Activated CD8-positive, alpha-beta memory T cell treated with anti-CD3 and anti-CD28 coated beads, Interleukin-2, amount 50 U/mL, for 24 hours (primary cell): Measurements from ENCODE around the gene PNMA1.

Source experiments
- DNase-seq: peaks from one replicate; pipeline ENCODE4 v3.0.0-alpha.2; 2020; ENCODE audit errors: extremely low read depth

Gene PNMA1

DNA sequence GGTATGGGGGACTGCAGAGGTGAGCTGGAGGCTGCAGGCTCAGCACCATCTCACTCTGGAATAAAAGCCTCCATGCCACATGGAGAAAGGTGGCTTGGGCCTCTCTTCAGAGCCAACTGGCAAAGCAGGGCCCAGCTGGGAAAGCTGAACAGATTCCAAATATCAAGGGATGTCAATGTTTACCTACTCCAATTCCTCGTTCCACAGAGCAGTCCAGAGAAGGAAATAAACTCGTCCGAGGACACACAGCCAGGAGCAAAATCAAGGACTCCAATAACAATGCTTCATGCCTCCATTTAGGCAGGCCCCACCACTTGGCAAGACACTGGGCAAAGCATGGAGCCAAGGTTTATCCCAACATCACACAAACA is 36.3 kb upstream of the PNMA1 start:
- DNase-seq, result no peak

DNA sequence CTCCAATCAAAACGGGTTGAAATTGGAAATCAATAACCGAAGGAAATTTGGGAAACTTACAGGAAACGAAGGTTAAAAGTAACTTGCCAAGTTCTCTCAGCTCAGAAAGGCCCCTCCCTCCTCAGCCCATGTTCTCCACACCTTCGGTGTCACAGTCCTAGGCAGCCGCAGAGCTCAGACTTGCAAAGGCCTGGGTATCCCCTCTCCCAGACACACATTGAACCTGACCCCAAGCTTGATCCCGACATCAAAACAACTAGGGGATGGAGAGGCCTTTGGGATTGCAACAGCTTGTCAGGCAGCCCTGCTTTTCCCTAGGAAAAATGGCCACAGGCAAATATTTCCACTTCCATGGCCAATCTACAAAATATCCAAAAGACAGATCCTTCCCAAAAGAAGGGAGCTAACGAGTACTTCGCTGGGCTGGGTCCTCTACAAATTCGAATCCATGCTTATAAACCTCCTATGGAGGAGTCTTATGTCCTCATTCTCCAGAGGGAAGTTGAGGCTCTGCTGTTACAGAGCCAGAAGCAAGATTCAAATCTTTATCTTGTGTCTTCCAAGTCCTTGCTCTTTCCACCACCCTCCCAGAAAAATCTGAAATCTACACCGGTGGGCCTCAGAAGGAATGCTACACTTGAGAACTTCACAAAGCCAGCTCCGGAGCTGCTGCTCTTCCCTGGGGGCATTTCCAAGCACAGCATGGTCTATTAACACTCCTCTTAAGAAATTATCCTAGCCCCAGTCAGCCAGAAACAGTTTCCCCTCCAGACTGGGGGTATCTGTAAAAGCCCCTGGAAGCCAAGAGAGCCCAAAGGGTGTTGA is 35.7 kb upstream of the PNMA1 start:
- DNase-seq, result no peak

DNA sequence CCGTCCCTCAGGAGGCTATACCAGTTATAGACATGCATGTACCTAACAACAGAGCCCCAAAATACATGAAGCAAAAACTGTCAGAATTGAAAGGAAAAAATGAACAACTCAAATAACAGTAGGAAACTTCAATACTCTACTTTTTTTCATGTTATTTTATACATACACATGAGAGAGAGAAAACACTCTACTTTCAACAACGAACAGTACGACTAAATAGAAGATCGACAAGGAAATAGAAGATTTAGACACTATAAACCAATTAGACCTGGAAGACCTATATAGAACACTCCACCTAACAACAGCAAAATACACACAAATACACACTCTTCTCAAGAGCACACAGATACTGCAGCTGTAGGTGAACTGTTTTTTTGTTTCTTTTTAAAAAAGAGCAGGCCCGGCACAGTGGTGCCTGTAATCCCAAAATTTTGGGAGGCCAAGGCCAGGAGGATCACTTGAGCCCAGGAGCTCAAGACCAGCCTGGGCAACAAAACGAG is 34.7 kb upstream of the PNMA1 start:
- DNase-seq, result no peak

DNA sequence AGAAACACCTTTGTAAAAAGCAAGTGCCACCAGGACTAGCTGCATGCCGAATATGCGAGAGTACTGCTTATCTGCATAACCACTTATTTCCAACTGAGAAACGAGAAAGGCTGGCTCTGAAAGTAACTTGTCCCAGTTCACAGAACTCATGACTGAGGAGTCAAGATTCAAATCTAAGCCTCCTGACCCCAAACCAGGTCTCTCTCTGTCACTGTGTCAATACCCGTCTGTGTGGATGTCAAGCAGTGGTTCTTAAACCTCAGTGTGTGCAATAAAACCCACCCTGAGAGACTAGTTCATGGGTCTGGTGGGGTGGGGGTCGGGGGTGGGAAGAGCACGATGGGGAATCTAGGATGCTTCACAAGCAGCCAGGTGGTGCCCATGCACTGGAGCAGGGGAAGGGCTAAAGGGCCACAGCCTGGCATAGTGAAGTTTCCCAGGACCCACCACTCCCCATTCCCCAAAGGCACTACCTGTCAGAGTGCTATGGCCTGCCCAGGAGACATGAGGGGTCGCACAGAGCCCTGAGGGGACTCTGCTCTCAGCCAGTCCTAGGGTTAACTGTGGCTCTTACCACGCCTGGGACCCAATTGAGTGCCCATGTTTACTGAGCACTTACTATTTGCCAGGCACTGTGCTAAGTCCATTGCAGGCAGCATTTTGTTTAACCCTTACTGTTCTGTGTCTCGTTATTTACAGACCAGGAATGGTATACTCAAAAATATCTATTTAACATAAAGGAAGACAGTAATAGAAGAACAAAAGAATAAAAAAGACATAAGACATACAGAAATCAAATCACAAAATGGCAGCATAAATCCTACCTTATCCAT is 33.4 kb upstream of the PNMA1 start:
- no peak for DNase-seq

DNA sequence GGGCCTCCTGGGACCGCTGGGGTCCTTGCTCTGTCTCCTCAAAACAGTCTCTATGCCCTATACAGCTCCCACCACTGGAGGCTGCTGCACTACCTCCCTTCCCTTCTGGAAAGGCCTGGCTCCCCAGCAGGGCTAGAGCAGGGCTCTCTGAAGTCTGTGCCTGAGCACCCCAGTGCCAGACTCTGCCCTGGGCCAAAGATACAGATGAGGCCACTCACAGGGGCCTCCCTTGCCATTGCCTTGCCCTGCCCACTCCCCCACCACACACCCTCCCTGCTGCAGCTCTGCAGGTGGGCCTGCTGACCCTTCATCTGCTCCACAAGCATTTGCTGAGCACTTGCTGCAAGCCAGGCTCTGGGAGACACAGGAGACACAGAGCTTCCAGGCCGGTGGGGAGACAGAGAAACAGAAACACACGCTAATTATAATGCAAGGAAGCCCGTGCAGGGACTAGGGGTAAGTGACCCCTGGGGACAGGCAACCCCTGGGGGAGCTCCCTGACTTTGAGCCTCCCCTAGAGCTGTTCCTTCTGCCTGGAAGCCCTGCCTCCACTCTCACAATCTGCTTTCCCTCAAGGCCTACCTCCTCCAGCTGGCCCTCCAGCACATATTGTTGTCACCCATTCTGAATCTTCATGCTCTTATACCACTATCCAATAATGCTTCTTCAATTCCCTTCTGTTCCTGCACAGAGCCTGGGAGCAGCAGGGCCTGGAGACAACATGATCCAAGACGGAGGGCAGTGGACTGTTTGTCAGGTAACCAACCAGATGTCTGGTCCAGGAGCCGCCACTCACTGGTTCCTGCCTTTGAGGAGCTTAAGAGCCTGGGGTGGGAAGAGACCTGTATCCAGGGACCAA is 32.6 kb upstream of the PNMA1 start:
- DNase-seq, result no peak

DNA sequence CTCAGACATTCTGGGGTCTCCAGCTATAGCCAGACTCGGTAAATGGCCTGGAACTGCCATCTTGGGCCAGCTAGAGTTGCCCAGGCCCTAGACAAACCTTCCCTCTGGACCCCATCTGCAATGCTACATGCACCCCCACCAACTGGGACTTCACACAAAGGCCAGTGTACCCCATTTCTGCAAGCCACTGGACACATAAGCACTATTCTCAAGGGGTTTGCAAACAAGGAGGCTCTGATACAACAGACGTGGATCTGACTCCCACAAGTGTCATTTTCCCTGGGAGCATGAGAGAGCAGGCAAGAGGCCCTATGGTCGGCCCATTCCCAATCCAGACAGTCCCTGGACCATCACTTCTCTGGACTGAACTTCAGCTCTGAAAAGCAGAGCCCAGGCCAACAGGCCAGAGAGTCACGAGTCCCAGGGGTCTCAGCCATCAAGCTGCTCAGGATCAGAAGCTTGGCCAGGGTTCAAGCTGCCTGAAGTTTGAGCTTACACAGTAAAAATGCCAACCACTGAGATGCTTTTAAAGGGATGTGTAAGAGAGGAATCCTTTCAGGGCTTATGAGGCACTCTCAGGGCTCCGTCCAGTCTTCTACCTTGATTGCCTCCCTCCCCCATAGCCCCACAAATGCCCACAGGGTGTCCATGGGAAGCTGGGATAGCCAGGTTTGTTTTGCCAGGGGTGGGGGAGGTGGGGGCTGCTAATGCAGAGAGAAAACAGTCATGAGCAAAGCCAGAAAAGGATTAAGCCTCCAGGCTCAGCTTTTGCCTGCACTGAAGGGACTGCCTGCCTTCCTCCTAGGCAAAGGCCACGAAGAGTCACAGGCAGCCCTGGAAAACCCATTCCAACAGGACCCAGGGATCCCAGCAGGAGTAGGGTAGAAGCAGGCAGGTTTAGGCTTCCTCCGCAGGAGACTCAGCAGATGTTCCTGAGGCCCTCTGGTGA is 31.7 kb upstream of the PNMA1 start:
- DNase-seq, result no peak

DNA sequence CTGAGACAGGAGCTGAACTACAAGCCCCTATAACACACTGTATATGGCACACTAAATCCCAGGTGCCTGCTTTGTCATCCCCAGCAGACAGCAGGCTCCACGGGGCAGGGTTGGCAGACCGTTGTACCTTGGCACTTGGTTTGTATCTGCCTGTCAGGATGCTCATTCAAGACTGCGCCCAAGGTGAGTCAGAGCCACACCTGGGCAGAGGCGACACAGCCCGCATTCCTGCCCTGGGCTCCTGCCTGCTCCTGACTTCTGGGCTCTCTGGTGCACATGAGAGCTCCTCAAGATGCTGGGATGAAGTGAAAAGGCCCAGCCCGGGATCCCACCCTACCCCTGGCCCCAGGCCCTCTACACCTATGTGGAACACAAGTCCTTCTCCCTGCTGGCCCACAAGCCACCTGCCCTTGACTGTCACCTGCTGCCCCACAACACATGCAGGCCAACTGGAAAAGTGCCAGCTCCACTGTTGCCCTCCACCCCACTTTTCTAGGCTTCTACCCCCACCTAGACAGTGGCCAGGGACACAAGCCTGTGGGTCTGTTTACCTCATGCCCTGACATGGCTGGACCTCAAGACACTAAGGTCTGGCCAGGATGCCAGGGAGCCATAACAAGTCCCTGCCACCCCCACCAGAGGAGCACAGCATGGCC is 30.8 kb upstream of the PNMA1 start:
- DNase-seq, result no peak

DNA sequence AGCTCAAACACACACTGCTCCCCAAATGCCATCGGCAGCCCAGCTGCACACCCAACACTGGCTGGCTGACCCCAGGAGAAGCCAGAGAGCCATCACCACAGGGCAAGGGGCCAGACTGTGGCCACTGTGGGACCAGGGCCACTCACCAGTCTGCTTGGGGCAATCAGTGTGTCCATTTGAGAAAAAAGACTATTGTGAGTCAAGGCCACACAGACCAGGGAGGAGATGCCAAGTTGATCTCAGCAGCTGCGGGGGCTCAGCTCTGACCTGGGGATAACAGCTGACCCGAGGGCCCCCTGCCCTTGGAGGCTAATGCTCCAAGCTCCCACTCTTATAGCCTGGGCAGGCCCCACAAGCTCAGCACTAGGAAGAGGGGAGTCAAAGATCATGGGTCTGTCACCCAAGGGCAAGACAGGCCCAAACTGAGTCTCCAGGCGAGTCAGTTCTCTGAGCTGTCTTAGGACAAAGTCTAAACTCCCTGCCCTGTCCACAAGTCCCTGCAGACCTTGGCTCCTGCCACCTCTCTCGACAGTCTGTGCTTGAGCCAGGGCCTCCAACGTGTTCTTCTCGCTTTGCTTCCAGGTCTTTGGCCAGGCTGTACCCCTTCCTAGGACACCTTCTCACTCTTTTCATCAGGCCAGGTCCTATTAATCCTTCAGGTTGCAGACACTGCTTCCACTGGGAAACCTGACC is 30.1 kb upstream of the PNMA1 start:
- DNase-seq, result no peak

DNA sequence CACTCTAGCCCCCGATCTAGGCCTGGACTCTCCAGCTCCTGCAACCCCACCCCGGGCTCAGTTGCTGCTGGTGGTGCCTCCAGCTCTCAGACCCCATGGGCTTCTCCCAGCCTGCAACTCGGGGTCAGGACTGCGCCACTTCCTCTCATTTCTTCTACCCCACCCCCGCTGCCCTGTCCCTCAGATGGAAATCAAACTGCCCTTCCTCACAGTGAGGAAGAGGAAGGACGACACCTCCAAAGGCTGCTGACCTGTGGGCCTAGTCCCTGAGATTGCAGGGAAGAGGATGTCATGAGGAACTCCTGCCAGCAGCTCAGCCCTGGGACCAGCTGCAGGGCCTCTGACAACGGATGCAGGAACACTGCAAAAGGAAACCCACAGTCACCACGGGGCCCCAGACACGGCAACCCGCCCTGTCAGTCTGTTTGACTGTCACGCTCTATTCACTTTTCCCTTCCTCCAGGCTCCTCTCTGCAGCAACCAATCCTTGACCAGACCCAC is 29.3 kb upstream of the PNMA1 start:
- DNase-seq, result no peak

DNA sequence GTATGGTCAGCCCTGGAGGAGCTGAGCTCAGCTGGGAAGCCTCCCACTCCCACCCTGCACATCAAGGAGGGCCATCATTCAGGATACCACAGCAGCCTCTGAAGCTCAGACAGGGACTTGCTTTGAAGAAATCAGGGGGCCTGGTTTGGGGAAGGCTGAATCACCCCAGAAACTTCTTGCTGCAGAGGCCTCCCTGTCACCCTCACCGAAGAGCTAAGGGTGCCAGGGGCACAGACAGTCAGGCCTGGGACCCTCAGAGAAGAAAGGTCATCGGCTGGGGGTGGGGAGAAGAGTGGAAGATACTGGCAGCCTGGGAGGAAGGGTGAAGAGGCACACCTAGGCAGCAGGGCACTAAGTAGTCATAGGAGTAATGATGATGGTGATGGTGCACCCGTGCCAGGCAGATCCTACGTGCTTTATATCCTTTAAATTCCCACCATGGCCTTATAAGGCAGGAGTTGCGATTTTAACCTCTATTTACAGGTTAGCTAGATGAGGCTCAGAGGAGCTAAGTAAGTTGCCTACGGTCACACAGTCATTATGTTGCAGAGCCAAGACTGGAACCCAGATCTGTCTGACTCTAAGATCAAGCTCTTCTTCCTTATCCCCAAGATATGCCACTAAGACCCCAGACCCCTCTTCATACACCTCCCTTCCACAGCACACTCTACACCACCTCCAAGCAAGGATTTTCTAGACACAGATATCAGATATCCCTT is 28.5 kb upstream of the PNMA1 start:
- no peak for DNase-seq

DNA sequence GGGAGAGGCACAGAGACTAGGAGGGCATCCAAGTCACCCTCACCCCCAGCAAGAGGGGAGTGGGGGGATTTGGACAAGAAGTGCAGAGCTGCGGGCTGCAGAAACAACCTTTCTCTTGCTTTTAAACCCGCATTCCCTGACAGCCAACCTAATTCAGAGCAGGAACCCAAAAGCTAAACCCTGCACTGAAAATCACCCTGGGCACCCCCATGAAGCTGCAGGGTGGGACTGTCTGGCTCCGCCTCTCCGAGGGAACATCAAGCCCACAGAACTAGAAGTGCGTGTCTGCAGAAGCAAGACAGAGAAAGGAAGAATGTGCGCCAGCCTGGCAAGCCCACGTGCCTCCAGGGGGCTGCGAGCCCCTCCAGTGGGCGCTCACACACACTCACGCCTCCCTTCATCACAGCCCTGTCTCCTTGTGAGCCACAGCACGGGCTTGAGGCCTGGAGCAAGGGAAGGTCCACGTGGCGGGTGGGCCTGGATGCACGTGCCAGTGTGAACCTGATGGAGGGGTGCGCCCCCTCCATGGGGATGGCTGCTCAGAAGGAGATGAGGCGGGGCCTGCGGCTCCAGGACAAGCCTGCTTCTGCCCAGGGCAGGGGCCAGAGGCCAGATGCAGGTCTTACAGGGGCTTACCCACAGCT is 27.8 kb upstream of the PNMA1 start:
- no peak for DNase-seq

DNA sequence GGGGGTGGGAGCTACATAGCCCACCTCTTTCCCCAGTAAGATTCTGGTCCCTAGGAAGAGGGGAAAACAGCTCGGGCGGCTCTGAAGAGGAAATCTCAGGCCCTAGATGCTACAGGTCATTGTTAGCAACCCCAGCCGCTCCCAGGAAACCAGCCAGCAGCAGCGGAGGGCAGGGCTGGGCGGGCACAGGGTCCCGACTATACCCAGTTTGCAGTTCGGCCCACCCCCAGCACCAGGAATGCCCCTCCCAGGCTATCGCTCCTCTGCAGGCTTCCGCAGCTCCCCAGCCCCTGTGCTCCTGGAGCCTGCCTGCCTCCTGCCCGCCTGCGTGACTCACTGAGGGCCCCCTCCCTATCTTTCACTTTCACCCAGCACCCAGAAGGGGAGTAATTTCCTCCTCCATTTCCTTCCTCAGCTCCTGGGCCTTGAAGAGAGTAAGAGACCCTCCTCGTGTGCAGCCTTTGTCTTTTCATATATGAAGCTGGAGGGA is 27.2 kb upstream of the PNMA1 start:
- no peak for DNase-seq

DNA sequence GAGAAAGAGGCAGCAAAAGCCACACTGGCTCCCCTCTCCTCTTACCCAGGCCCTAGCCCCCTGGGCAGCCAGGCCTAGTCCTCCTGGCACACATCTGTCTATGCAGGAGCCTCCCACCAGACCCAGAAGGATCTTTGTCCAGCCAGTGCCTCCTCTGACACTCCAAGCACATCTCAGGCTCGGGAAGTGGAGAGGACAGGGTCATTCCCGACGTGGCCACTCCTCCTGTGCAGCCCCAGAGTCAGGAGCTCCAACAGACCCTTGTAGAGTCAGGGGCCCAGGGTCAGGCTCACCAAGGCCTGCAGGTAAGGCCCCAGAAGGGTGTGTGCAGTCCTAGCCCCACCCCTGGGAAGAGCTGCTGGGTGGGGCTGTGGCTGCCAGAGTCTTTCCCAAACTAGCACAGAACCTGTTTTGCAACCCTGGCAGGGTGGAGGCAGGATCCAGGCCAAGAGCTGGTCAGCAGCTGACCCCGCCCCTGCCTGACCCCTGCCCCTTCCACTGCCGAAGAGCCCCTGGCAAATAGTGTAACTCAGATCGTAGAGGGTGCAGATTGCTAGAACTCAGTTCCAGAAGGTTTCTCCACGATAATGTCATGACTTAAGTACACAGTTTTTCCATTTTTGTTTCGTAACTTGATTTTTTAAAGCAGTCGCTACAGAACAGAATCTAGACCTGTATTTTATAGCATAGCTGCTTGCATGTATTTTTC is 26.6 kb upstream of the PNMA1 start:
- no peak for DNase-seq

DNA sequence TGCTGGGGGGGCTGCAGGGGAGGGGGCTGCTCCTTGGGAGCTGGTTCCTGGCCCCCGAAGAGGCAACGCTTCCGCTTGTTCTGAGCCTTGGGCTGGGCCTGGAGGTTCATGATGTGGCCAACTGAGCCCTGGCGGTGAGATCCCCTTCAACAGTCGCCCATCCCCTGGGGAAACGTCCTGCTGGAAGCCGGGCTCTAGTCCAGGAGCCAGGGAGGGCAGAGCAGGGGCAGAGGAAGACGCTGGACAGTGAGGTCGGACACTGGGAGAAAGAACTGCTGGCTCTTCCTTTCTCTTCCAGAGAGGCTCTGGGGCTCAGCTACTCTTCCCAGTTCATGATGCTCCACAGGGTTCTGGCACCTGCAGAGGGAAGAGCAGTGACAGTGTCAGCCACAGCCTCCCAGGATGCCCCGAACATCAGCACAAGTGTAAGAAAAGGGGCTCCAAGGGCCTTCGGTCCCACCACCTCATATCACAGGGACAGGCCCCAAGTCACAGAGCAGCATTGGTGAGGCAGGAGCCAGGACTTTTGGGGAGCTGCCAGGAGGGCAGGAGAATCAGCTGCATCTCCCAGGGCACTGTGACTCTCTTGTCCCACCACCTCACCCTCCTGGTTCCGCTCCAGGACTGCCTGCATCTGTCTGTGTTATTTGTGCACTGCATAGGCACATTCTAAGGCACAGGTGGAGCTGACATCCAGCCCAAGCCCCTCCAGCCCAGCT is 25.9 kb upstream of the PNMA1 start:
- DNase-seq, result no peak

DNA sequence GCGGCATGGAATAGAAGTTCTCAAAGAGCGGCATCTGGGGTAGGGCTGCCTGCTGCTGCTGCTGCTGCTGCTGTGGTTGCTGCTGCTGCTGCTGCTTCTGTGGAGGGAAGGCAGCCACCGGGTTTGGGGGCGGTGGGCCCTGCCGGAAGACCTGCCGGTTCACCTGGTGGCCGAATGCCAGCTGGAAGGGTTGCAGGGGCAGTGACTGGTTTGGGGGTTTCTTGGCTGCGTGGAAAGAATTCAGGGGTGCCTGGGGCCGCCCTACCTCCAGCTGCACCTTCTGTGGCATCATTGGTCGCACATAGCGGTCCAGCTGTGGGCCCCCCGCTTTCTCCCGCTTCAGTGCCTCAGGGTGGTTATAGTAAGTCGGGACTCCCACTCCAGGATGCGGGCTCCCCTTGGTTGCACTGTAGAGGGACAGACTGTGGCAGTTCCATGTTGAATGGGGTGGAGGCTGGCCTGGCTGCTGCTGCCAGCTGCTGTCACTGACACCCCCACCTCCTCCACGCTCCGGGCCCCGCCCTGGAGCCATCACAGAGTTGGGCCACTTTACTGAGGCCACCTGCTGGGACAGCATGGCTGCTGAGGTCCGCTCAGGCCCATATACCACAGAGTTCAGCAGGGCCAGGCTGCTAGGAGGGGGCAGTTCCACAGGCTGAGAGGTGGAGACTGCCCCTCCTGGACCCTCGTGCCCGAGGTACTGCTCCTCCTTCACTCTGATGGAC is 25.2 kb upstream of the PNMA1 start:
- no peak for DNase-seq

DNA sequence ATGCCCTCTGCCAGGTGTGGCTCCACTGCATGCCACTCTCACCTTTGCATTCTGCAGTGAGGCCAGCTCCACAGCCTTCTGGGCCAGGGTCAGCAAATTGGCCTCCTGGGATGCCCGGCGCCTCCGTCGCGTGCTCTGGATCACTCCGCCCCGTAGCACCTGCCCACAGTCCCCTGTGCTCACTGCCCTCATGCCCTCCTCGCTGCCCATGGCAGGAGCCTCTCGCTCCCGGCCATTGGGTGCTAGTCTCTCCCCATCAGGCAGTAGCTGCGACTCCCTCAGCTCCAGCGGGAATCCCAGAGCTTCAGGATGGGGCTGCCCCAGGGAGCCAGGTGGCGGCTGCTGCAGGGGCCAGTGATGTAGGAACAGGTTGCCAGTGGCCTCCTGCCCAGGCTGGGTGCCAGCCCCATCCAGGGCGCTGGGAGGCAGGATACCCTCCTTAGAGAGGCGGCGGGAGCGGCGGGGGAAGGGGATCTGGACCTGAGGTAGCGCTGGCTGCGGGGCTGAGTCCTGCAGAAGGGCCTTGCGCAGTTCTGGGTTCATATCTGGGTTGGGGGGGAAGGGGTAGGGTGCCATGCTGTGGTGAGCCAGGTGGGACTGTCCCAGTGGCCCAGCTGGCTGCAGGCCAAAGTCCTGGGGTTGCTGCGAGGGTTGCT is 24.5 kb upstream of the PNMA1 start:
- DNase-seq, result no peak
